HCT116 (cell line): ENCODE results near the gene MIS18A. TPM values are rescaled to one million over a fixed set of nuclear protein-coding genes. Genes with fewer than 3 reads are reported as not detected.

Experiments
- ATAC-seq: fragments of 200-7000 bp; cut with Tn5 transposase; 2 replicates; pipeline ENCODE4 v1.9.1; 2020; ENCODE audit warnings: mild to moderate bottlenecking, moderate library complexity
- BruUV-seq: library from RNA; stranded (reverse); fragments of 400-500 nt; replicated peaks from 2 replicates; lab custom pipeline; 2021; lab: Mats Ljungman, UMichigan
- CTCF ChIA-PET: fragments of 300-600 bp; sonication (Branson Sonifier 250); formaldehyde crosslinking; loops from one replicate; lab custom pipeline; 2021; ENCODE audit warnings: antibody characterized with exemption; lab: Charles Lee
- POLR2A ChIA-PET: fragments of 300-600, 350-600 bp; sonication (Branson Sonifier 250); formaldehyde crosslinking; loops from one replicate; lab custom pipeline; 2021; ENCODE audit warnings: antibody characterized with exemption; lab: Charles Lee
- RAD21 ChIA-PET, 2 experiments: fragments of 300-600 bp; sonication (Branson Sonifier 250); formaldehyde crosslinking; loops; one replicate each; lab custom pipeline; 2023; ENCODE audit warnings: low total read pairs in 2 of 2; ENCODE audit not compliant: uncharacterized antibody in 2 of 2, unreplicated experiment in 2 of 2, low non-redundant PET in 1 of 2; lab: Charles Lee
- DNase-seq: peaks from one replicate; pipeline ENCODE4 v3.0.0-alpha.2; 2010; ENCODE audit warnings: low read depth, low spot score
- H2AFZ ChIP-seq: fragments of 200-600 bp; shearing (Covaris generic), sonication (generic); 2 replicates; pipeline ENCODE4 v1.6.1; 2017; ENCODE audit warnings: low read depth, mixed run types, mixed read lengths, antibody characterized with exemption, low read length; ENCODE audit not compliant: poor library complexity, severe bottlenecking
- H3K27ac ChIP-seq: 2 replicates; pipeline ENCODE4 v1.5.1; 2012; ENCODE audit warnings: low read depth, low read length
- H3K27me3 ChIP-seq: fragments of 200-600 bp; sonication (generic); 2 replicates; pipeline ENCODE4 v1.6.1; 2016; ENCODE audit warnings: mixed run types, low read length, mixed read lengths; ENCODE audit not compliant: insufficient read depth
- H3K36me3 ChIP-seq, 2 experiments: fragments of 200-500 bp in 1 of 2; fragments of 200-600 bp in 1 of 2; sonication (Bioruptor generic) in 1 of 2; sonication (generic) in 1 of 2; 2 replicates each; pipeline versions ENCODE4 v1.5.1 to v1.6.1; 2014 to 2016; ENCODE audit warnings: low read length in 2 of 2, inconsistent platforms in 1 of 2, mixed read lengths in 1 of 2, mixed run types in 1 of 2; ENCODE audit not compliant: insufficient read depth in 2 of 2, control insufficient read depth in 1 of 2
- H3K4me1 ChIP-seq, 2 experiments: fragments of 200-600 bp in 1 of 2; sonication (generic) in 1 of 2; 2 replicates each; pipeline versions ENCODE4 v1.5.1 to v1.6.1; 2012 to 2017; ENCODE audit warnings: low read length in 2 of 2, inconsistent platforms in 1 of 2, mild to moderate bottlenecking in 1 of 2, mixed read lengths in 1 of 2, mixed run types in 1 of 2, moderate library complexity in 1 of 2; ENCODE audit not compliant: insufficient read depth in 2 of 2, control insufficient read depth in 1 of 2
- H3K4me2 ChIP-seq: fragments of 200-600 bp; sonication (generic); 2 replicates; pipeline ENCODE4 v1.6.1; 2017; ENCODE audit warnings: mixed run types, low read length, mixed read lengths
- H3K4me3 ChIP-seq, 2 experiments: fragments of 200-600 bp in 1 of 2; sonication (generic) in 1 of 2; replicated peaks in 1 of 2; 2 replicates each; pipeline ENCODE4 v1.5.1; 2011 to 2016; ENCODE audit warnings: low read length in 2 of 2, control low read depth in 1 of 2, low read depth in 1 of 2, mild to moderate bottlenecking in 1 of 2, mixed read lengths in 1 of 2, mixed run types in 1 of 2
- H3K79me2 ChIP-seq: fragments of 200-600 bp; sonication (generic); 2 replicates; pipeline ENCODE4 v1.6.1; 2017; ENCODE audit warnings: mild to moderate bottlenecking, mixed run types, low read length, moderate library complexity, mixed read lengths; ENCODE audit not compliant: insufficient read depth
- H3K9ac ChIP-seq: fragments of 200-600 bp; sonication (generic); 2 replicates; pipeline ENCODE4 v1.6.1; 2016; ENCODE audit warnings: low read length, mixed read lengths
- H3K9me2 ChIP-seq: fragments of 200-600 bp; sonication (generic), shearing (Covaris generic); 2 replicates; pipeline ENCODE4 v1.6.1; 2017; ENCODE audit warnings: mixed run types, mild to moderate bottlenecking, moderate library complexity; ENCODE audit not compliant: insufficient read depth
- H3K9me3 ChIP-seq, 2 experiments: fragments of 200-500 bp in 1 of 2; fragments of 200-600 bp in 1 of 2; sonication (Bioruptor generic) in 1 of 2; sonication (generic) in 1 of 2; 2 replicates each; pipeline ENCODE4 v1.6.1; 2014 to 2017; ENCODE audit warnings: low read length in 2 of 2, mixed read lengths in 2 of 2, inconsistent platforms in 1 of 2, low read depth in 1 of 2, mild to moderate bottlenecking in 1 of 2, mixed run types in 1 of 2, moderate library complexity in 1 of 2; ENCODE audit not compliant: control insufficient read depth in 1 of 2, insufficient read depth in 1 of 2
- H4K20me1 ChIP-seq: fragments of 200-600 bp; sonication (generic), shearing (Covaris generic); 2 replicates; pipeline ENCODE4 v1.6.1; 2017; ENCODE audit warnings: mixed run types, mild to moderate bottlenecking, moderate library complexity; ENCODE audit not compliant: insufficient read depth
- CEBPB ChIP-seq: IDR thresholded peaks from 2 replicates; pipeline ENCODE4 v1.6.1; 2012; ENCODE audit warnings: low read depth
- EZH2 ChIP-seq: fragments of 200-600 bp; sonication (generic); IDR thresholded peaks from 2 replicates; pipeline ENCODE4 v1.6.1; 2017; ENCODE audit warnings: antibody characterized with exemption, mixed run types
- FOSL1 ChIP-seq: IDR thresholded peaks from 2 replicates; pipeline ENCODE4 v1.6.1; 2012; ENCODE audit warnings: low read depth
- RAD21 ChIP-seq: IDR thresholded peaks from 2 replicates; pipeline ENCODE4 v1.6.1; 2012; ENCODE audit warnings: low read depth, mild to moderate bottlenecking
- SIN3A ChIP-seq: IDR thresholded peaks from 2 replicates; pipeline ENCODE4 v1.6.1; 2012; ENCODE audit warnings: low read depth
- SRF ChIP-seq: IDR thresholded peaks from 2 replicates; pipeline ENCODE4 v1.6.1; 2012; ENCODE audit warnings: low read depth
- TCF7L2 ChIP-seq: IDR thresholded peaks from 2 replicates; pipeline ENCODE4 v1.7.0; 2011; ENCODE audit warnings: borderline replicate concordance, inconsistent platforms; ENCODE audit not compliant: insufficient read depth, insufficient read length; ENCODE audit errors: extremely low read depth
- intact Hi-C: fragments of 100-400 bp; cut with micrococcal nuclease; formaldehyde crosslinking; loops from 2 replicates; pipeline ENCODE4 v1.10.0; 2022
- total RNA-seq: library from RNA; stranded (reverse); gene quantifications from one replicate; pipeline ENCODE4 v1.2.1, GENCODE V29; 2021; ENCODE audit not compliant: unreplicated experiment
- TF ChIP-seq, protein P1 (sequence below): IDR thresholded peaks from 2 replicates; pipeline ENCODE4 v1.6.1; 2012; ENCODE audit warnings: low read depth
- TF ChIP-seq, protein P2 (sequence below): IDR thresholded peaks from 2 replicates; pipeline ENCODE4 v1.6.1; 2012

The MIS18A gene
- total RNA-seq, 1 experiment from 2014 or later, result 30.0 TPM

DNA sequence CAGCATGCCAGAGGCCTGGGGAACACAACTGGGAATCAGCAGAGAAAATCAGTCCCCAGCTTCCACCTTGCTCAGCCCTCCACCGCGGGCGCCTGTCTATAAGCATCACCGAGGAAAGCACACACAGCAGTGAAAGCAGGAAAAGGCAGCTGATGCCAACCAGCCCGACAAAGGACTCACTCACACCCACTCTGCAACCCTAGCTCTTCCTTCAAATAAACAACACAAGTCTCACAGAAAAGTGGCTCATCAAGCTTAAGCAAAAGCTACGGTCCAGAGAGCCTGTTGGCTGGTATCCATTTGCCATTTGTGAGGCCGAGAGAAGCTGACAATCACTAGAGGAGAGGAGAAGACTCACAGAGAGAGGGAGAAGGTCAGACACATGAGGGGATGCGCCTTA, 46.9 kb upstream of the MIS18A start (continued):
- TF ChIP-seq, protein P1, sequence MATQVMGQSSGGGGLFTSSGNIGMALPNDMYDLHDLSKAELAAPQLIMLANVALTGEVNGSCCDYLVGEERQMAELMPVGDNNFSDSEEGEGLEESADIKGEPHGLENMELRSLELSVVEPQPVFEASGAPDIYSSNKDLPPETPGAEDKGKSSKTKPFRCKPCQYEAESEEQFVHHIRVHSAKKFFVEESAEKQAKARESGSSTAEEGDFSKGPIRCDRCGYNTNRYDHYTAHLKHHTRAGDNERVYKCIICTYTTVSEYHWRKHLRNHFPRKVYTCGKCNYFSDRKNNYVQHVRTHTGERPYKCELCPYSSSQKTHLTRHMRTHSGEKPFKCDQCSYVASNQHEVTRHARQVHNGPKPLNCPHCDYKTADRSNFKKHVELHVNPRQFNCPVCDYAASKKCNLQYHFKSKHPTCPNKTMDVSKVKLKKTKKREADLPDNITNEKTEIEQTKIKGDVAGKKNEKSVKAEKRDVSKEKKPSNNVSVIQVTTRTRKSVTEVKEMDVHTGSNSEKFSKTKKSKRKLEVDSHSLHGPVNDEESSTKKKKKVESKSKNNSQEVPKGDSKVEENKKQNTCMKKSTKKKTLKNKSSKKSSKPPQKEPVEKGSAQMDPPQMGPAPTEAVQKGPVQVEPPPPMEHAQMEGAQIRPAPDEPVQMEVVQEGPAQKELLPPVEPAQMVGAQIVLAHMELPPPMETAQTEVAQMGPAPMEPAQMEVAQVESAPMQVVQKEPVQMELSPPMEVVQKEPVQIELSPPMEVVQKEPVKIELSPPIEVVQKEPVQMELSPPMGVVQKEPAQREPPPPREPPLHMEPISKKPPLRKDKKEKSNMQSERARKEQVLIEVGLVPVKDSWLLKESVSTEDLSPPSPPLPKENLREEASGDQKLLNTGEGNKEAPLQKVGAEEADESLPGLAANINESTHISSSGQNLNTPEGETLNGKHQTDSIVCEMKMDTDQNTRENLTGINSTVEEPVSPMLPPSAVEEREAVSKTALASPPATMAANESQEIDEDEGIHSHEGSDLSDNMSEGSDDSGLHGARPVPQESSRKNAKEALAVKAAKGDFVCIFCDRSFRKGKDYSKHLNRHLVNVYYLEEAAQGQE, result no peak
- TF ChIP-seq SIN3A (no peak), EZH2 (no peak), FOSL1 (no peak), SRF (no peak)
- TF ChIP-seq, protein P2, sequence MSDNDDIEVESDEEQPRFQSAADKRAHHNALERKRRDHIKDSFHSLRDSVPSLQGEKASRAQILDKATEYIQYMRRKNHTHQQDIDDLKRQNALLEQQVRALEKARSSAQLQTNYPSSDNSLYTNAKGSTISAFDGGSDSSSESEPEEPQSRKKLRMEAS, result no peak

DNA sequence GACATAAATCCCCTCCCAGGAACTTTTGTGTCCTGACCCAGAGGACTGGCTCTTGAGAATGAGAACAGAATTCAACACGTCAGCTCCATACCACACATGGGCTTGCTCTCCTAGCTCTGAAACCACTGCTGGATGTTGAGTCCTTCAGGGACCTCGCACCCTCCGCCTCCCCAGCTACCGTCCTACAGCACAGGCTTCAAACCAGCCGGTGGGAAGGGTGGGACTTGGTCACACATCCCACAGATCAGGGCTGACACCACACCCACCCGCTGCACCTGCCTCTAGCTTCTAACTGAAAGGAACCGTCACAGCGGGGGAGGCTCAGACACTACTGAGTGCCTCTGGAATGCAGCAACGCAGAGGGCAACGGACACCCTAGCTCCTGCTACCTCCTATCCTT, 43.8 kb upstream of the MIS18A start:
- H4K20me1 ChIP-seq, result no peaks in the 10 kb centered on the region
- H3K4me3 ChIP-seq, result no peak overlapping the region
- ChIA-PET CTCF (no interaction called here), POLR2A (no interaction called here), RAD21 (no interaction called here)
- BruUV-seq, result no TSS peak
- intact Hi-C loops, result no loop called here
- peaks cover 27% of the 10 kb centered on the region for H3K79me2 ChIP-seq
- no peaks in the 10 kb centered on the region for H3K9me3 ChIP-seq
- H3K9ac ChIP-seq, result no peak overlapping the region
- ATAC-seq (no peak), DNase-seq (no peak)
- H3K27me3 ChIP-seq, result no peaks in the 10 kb centered on the region
- no peaks in the 10 kb centered on the region for H3K4me1 ChIP-seq
- no peak overlapping the region for H2AFZ ChIP-seq
- no peak overlapping the region for H3K4me2 ChIP-seq
- peaks cover 70 to 87% of the 10 kb centered on the region in 2 experiments for H3K36me3 ChIP-seq
- no peak overlapping the region for H3K27ac ChIP-seq
- TF ChIP-seq CEBPB (no peak), RAD21 (no peak), TCF7L2 (no peak)
- TF ChIP-seq, protein P1, result no peak
- TF ChIP-seq, protein P2, result no peak
- H3K9me2 ChIP-seq, result no peaks in the 10 kb centered on the region
